Activated CD8-positive, alpha-beta T cell treated with anti-CD3 and anti-CD28 coated beads for 36 hours (primary cell): ENCODE results near the gene ELP2. TPM values are rescaled to one million over a fixed set of nuclear protein-coding genes. Genes with fewer than 3 reads are reported as not detected.

Experiments
- ATAC-seq: fragments of 200-7000 bp; cut with Tn5 transposase; one replicate; pipeline ENCODE4 v1.10.0; 2021; ENCODE audit warnings: mild to moderate bottlenecking, moderate library complexity
- CTCF ChIA-PET: fragments of 350-600 bp; sonication (Branson Sonifier 250); formaldehyde crosslinking; loops from one replicate; lab custom pipeline; 2021; ENCODE audit warnings: antibody characterized with exemption; lab: Charles Lee
- POLR2A ChIA-PET: fragments of 350-600 bp; sonication (Branson Sonifier 250); formaldehyde crosslinking; loops from one replicate; lab custom pipeline; 2021; ENCODE audit warnings: antibody characterized with exemption; lab: Charles Lee
- DNase-seq: peaks from one replicate; pipeline ENCODE4 v3.0.0-alpha.2; 2020
- H3K27ac Mint-ChIP-seq: one replicate; pipeline ENCODE4 v1.8.0; 2021; ENCODE audit warnings: mild to moderate bottlenecking, mixed read lengths
- H3K27me3 Mint-ChIP-seq: one replicate; pipeline ENCODE4 v1.8.0; 2021; ENCODE audit warnings: mixed read lengths
- H3K36me3 Mint-ChIP-seq: one replicate; pipeline ENCODE4 v1.8.0; 2021; ENCODE audit warnings: low read depth, mixed read lengths
- H3K4me1 Mint-ChIP-seq: one replicate; pipeline ENCODE4 v1.8.0; 2021; ENCODE audit warnings: low read depth, mixed read lengths
- H3K4me3 Mint-ChIP-seq: one replicate; pipeline ENCODE4 v1.8.0; 2021; ENCODE audit warnings: mild to moderate bottlenecking, moderate library complexity, mixed read lengths
- H3K9me3 Mint-ChIP-seq: one replicate; pipeline ENCODE4 v1.8.0; 2021; ENCODE audit warnings: mixed read lengths
- intact Hi-C: fragments of 100-400 bp; cut with micrococcal nuclease; formaldehyde crosslinking; loops from one replicate; pipeline ENCODE4 v1.10.0; 2022
- total RNA-seq, 2 experiments: library from RNA; stranded (reverse); gene quantifications; one replicate each; pipeline ENCODE4 v1.2.3, GENCODE V29; 2021
- TF ChIP-seq, protein P1 (sequence below): fragments of 200-600 bp; IDR thresholded peaks from one replicate; pipeline ENCODE4 v1.8.0; 2022; ENCODE audit warnings: antibody characterized with exemption, mild to moderate bottlenecking

Gene ELP2
- total RNA-seq, 2 experiments from 2014 or later = 98.8 to 105 TPM

DNA sequence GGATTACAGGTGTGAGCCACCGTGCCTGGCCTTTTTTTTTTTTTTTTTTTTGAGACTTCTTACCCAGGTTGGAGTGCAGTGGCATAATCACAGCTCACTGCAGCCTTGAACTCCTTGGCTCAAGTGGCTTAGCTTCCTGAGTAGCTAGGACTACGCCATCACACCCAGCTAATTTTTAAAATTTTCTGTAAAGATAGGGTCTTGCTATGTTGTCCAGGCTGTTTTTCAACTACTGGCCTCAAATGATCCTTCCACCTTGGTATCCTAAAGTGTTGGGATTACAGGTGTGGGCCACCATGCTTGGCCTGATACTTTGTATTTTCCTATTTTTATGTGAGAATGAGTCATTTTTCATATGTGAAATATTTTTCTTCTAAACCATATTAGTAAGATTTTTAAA is 13.7 kb downstream of the ELP2 start:
- DNase-seq = no peak
- ATAC-seq = no peak
- Mint-ChIP-seq H3K4me3 (no peak overlapping the region), H3K9me3 (no peaks in the 10 kb centered on the region), H3K27me3 (no peaks in the 10 kb centered on the region), H3K27ac (no peak overlapping the region), H3K36me3 (peaks cover 50% of the 10 kb centered on the region), H3K4me1 (peaks cover 5% of the 10 kb centered on the region)
- POLR2A ChIA-PET = no interaction called here
- TF ChIP-seq, protein P1, sequence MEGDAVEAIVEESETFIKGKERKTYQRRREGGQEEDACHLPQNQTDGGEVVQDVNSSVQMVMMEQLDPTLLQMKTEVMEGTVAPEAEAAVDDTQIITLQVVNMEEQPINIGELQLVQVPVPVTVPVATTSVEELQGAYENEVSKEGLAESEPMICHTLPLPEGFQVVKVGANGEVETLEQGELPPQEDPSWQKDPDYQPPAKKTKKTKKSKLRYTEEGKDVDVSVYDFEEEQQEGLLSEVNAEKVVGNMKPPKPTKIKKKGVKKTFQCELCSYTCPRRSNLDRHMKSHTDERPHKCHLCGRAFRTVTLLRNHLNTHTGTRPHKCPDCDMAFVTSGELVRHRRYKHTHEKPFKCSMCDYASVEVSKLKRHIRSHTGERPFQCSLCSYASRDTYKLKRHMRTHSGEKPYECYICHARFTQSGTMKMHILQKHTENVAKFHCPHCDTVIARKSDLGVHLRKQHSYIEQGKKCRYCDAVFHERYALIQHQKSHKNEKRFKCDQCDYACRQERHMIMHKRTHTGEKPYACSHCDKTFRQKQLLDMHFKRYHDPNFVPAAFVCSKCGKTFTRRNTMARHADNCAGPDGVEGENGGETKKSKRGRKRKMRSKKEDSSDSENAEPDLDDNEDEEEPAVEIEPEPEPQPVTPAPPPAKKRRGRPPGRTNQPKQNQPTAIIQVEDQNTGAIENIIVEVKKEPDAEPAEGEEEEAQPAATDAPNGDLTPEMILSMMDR = no peak
- intact Hi-C loops = no loop called here
- CTCF ChIA-PET = interaction anchor here (1.2 kb wide), 1 partner anchor 48 kb away, joined by 5 read pairs; no protein-coding TSS in a partner anchor

DNA sequence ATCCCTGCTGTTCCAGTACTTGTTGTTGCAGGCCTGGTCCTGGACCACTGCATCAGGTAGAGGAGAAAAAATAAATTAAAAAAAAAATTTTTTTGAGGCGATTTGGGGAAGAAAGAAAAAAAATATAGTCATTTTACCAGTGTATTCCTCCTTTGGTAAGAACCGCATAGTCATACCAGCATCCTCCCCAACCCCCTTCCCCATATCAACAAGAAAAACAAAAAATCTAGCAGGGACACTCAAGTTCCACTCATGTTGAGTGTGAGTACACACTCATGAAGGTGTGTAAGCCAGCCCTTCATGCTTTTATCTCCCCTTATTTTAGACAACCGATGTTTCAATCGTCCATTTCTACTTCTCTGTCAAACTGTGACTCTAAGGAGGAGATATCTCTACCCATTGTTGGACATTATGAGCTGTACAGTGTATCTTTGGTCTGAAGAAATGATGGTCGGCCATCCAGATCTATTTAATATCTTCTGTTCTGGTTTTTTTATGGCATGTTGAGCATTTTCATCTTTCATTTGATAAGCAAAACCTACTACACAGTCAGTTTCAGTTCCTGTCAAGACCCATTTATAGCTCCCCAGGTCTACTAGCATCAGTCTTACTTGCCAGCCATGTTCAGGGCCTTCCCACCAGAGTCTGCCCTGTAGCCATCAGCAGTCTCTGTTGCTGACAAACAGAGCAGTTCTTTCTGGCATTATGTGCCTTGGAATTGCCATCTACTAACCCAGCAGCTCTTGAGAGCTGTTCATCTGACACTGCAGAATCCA is 20.0 kb downstream of the ELP2 start:
- no peak for ATAC-seq
- no peaks in the 10 kb centered on the region for H3K27me3 Mint-ChIP-seq
- no peak overlapping the region for H3K4me3 Mint-ChIP-seq
- intact Hi-C loops = no loop called here
- ChIA-PET CTCF (no interaction called here), POLR2A (interaction anchor here (1.2 to 2.0 kb wide), 2 partner anchors 16 to 20 kb away, joined by 5 to 7 read pairs; partner anchors contain the start of genes ELP2 and SLC39A6)
- DNase-seq = no peak
- peak overlapping the region; percentile 37 for H3K27ac Mint-ChIP-seq
- TF ChIP-seq, protein P1 = no peak
- H3K4me1 Mint-ChIP-seq = peaks cover 2% of the 10 kb centered on the region
- H3K36me3 Mint-ChIP-seq = peaks cover 51% of the 10 kb centered on the region
- H3K9me3 Mint-ChIP-seq = no peaks in the 10 kb centered on the region

DNA sequence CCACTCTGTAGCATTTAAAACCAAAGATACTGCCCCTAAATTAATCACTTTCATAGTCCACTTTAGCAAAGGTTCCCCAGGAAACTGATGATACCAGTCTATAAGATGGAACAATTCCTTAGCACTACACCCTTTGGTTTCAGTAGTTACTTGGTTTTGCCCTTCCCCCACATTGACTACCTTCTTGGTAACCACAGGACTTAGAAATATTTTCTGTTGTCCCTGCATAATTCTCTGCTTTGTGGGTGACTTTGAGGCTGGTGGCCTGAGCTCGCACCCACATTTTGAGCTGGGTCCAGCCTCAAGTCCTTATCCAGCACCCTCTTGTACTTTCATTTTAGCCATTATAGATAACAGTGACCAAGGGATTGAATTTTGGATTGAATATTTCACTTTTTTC is 23.1 kb downstream of the ELP2 start:
- TF ChIP-seq, protein P1 = no peak
- no peak overlapping the region for H3K4me3 Mint-ChIP-seq
- no peak overlapping the region for H3K27ac Mint-ChIP-seq
- peaks cover 7% of the 10 kb centered on the region for H3K4me1 Mint-ChIP-seq
- no peak for DNase-seq
- ChIA-PET POLR2A (interaction anchor here (0.7 kb wide), 1 partner anchor 24 kb away, joined by 3 read pairs; the partner anchor contains the start of gene SLC39A6), CTCF (no interaction called here)
- H3K27me3 Mint-ChIP-seq = no peaks in the 10 kb centered on the region
- intact Hi-C loops = no loop called here
- no peaks in the 10 kb centered on the region for H3K9me3 Mint-ChIP-seq
- no peak for ATAC-seq
- peaks cover 51% of the 10 kb centered on the region for H3K36me3 Mint-ChIP-seq

DNA sequence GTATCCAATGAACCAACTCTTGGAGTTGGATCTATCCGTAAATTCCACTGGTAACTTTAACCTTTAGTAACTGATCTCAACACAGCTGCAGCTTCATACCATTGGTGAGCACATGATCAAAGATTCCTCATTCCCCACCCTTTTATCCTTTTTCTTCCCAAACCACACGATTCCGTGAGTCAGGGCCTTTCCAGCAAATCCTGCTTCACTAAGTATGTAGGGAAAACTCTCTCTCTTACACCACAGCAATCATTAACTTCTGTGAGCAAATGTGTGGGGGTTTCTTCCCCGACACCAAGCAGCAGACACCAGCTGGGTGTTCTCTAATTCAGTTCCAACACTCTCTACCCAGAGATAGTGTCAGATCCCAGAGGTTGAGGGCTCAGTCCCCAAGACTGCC is 23.5 kb downstream of the ELP2 start:
- Mint-ChIP-seq H3K36me3 (peaks cover 51% of the 10 kb centered on the region), H3K27ac (no peak overlapping the region), H3K27me3 (no peaks in the 10 kb centered on the region), H3K9me3 (no peaks in the 10 kb centered on the region), H3K4me1 (peaks cover 7% of the 10 kb centered on the region), H3K4me3 (no peak overlapping the region)
- CTCF ChIA-PET = no interaction called here
- intact Hi-C loops = no loop called here
- POLR2A ChIA-PET = interaction anchor here (0.7 kb wide), 1 partner anchor 25 kb away, joined by 3 read pairs; the partner anchor contains the start of gene SLC39A6
- DNase-seq (no peak), ATAC-seq (no peak)
- TF ChIP-seq, protein P1 = no peak

DNA sequence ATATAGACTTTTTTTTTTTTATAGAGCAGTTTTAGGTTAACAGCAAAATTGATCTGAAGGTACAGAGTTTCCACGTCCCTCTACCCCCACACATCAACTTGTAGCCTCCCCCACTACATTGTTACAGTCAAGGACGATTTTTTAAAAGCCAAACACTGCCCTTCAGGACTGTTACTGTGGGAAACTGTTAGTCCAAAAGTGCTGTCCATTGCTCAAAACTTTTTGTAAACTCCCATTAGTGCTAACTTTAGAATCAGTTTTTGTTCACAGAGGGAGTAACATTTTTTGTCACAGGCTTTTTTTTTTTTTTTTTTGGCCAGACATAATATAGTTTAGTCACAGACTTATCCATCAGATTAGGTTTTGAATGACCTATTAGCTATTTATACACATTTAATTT is 24.1 kb downstream of the ELP2 start:
- Mint-ChIP-seq H3K27ac (no peak overlapping the region), H3K9me3 (no peaks in the 10 kb centered on the region), H3K36me3 (peaks cover 52% of the 10 kb centered on the region), H3K4me3 (no peak overlapping the region), H3K4me1 (peaks cover 10% of the 10 kb centered on the region), H3K27me3 (no peaks in the 10 kb centered on the region)
- no peak for ATAC-seq
- POLR2A ChIA-PET = no interaction called here
- no peak for DNase-seq
- TF ChIP-seq, protein P1 = no peak
- CTCF ChIA-PET = no interaction called here
- intact Hi-C loops = no loop called here
